Activated CD8-positive, alpha-beta T cell treated with anti-CD3 and anti-CD28 coated beads, Interleukin-2, amount 10 ng/mL, durations not matched to agents 7 days and 5 days (primary cell): ENCODE data around the gene CUEDC1. TPM values are rescaled to one million over a fixed set of nuclear protein-coding genes. Genes with fewer than 3 reads are reported as not detected.

ENCODE experiments used
- ATAC-seq: fragments of 150-1000 bp; cut with Tn5 transposase; one replicate; pipeline ENCODE4 v1.10.0; 2021; ENCODE audit warnings: moderate library complexity
- CTCF ChIA-PET: fragments of 350-600 bp; sonication (Branson Sonifier 250); formaldehyde crosslinking; loops from one replicate; lab custom pipeline; 2021; ENCODE audit warnings: antibody characterized with exemption; lab: Charles Lee
- POLR2A ChIA-PET: fragments of 350-600 bp; sonication (Branson Sonifier 250); formaldehyde crosslinking; loops from one replicate; lab custom pipeline; 2021; ENCODE audit warnings: antibody characterized with exemption; lab: Charles Lee
- DNase-seq: peaks from one replicate; pipeline ENCODE4 v3.0.0-alpha.2; 2020
- H3K27ac Mint-ChIP-seq: one replicate; pipeline ENCODE4 v1.8.0; 2021; ENCODE audit warnings: mild to moderate bottlenecking, mixed read lengths
- H3K27me3 Mint-ChIP-seq: one replicate; pipeline ENCODE4 v1.8.0; 2021; ENCODE audit warnings: low read depth, mixed read lengths
- H3K36me3 Mint-ChIP-seq: one replicate; pipeline ENCODE4 v1.8.0; 2021; ENCODE audit warnings: low read depth, mixed read lengths
- H3K4me1 Mint-ChIP-seq: one replicate; pipeline ENCODE4 v1.8.0; 2021; ENCODE audit warnings: low read depth, mixed read lengths
- H3K4me3 Mint-ChIP-seq: one replicate; pipeline ENCODE4 v1.8.0; 2021; ENCODE audit warnings: mild to moderate bottlenecking, mixed read lengths
- H3K9me3 Mint-ChIP-seq: one replicate; pipeline ENCODE4 v1.8.0; 2022; ENCODE audit warnings: mixed read lengths; ENCODE audit not compliant: insufficient read depth
- total RNA-seq, 2 experiments: library from RNA; stranded (reverse); gene quantifications; one replicate each; pipeline ENCODE4 v1.2.3, GENCODE V29; 2021

Gene CUEDC1
- total RNA-seq, 2 experiments from 2014 or later: 0.18 TPM; not detected in 1

GRCh38 chr17:57888311-57889216 lies 66.6 kb downstream of the CUEDC1 start:
- Mint-ChIP-seq H3K4me3 (no peak overlapping the region), H3K27me3 (peaks cover 4% of the 10 kb centered on the region), H3K4me1 (peaks cover 10% of the 10 kb centered on the region), H3K9me3 (no peaks in the 10 kb centered on the region), H3K36me3 (no peaks in the 10 kb centered on the region), H3K27ac (no peak overlapping the region)
- DNase-seq: no peak
- no peak for ATAC-seq
- CTCF ChIA-PET: no interaction called here
- POLR2A ChIA-PET: no interaction called here

- POLR2A ChIA-PET: interaction anchor here (0.6 kb wide), 1 partner anchor 114 kb away, joined by 3 read pairs; no protein-coding TSS in a partner anchor
- H3K4me3 Mint-ChIP-seq: no peak overlapping the region
- peaks cover 8% of the 10 kb centered on the region for H3K27me3 Mint-ChIP-seq
- DNase-seq: no peak
- no peak overlapping the region for H3K27ac Mint-ChIP-seq
- peaks cover under 1% of the 10 kb centered on the region for H3K4me1 Mint-ChIP-seq
- H3K9me3 Mint-ChIP-seq: no peaks in the 10 kb centered on the region
- CTCF ChIA-PET: interaction anchor here (0.6 kb wide), 1 partner anchor 101 kb away, joined by 3 read pairs; the partner anchor contains the start of gene VEZF1
- H3K36me3 Mint-ChIP-seq: no peaks in the 10 kb centered on the region
- ATAC-seq: no peak
Observed at GRCh38 chr17:57887161-57887560, 68.1 kb downstream of the CUEDC1 start.

- no peaks in the 10 kb centered on the region for H3K4me1 Mint-ChIP-seq
- H3K9me3 Mint-ChIP-seq: no peaks in the 10 kb centered on the region
- ChIA-PET POLR2A (no interaction called here), CTCF (interaction anchor here (0.6 to 0.8 kb wide), 2 partner anchors 56 to 113 kb away, joined by 3 read pairs; no protein-coding TSS in a partner anchor)
- DNase-seq: no peak
- peaks cover 6% of the 10 kb centered on the region for H3K27me3 Mint-ChIP-seq
- no peaks in the 10 kb centered on the region for H3K36me3 Mint-ChIP-seq
- no peak for ATAC-seq
- no peak overlapping the region for H3K4me3 Mint-ChIP-seq
- no peak overlapping the region for H3K27ac Mint-ChIP-seq
Observed at GRCh38 chr17:57886020-57886419, 69.2 kb downstream of the CUEDC1 start.

GRCh38 chr17:57885148-57885915 lies 69.9 kb downstream of the CUEDC1 start:
- DNase-seq (no peak), ATAC-seq (no peak)
- ChIA-PET CTCF (interaction anchor here (0.6 to 0.8 kb wide), 3 partner anchors 54 to 114 kb away, joined by 3 read pairs; no protein-coding TSS in a partner anchor), POLR2A (no interaction called here)
- Mint-ChIP-seq H3K4me3 (no peak overlapping the region), H3K9me3 (no peaks in the 10 kb centered on the region), H3K27ac (no peak overlapping the region), H3K27me3 (peaks cover 6% of the 10 kb centered on the region), H3K4me1 (no peaks in the 10 kb centered on the region), H3K36me3 (no peaks in the 10 kb centered on the region)

GRCh38 chr17:57881783-57882351 lies 73.3 kb downstream of the CUEDC1 start:
- no peaks in the 10 kb centered on the region for H3K36me3 Mint-ChIP-seq
- H3K27ac Mint-ChIP-seq: no peak overlapping the region
- no peak overlapping the region for H3K4me3 Mint-ChIP-seq
- DNase-seq (no peak), ATAC-seq (no peak)
- ChIA-PET CTCF (interaction anchor here (0.7 kb wide), 1 partner anchor 15 kb away, joined by 3 read pairs; no protein-coding TSS in a partner anchor), POLR2A (no interaction called here)
- H3K4me1 Mint-ChIP-seq: peaks cover 2% of the 10 kb centered on the region
- no peaks in the 10 kb centered on the region for H3K9me3 Mint-ChIP-seq
- peaks cover 19% of the 10 kb centered on the region for H3K27me3 Mint-ChIP-seq

GRCh38 chr17:57881143-57881542 lies 74.1 kb downstream of the CUEDC1 start:
- ATAC-seq: no peak
- Mint-ChIP-seq H3K9me3 (no peaks in the 10 kb centered on the region), H3K4me1 (peaks cover 9% of the 10 kb centered on the region), H3K27ac (no peak overlapping the region), H3K4me3 (no peak overlapping the region), H3K27me3 (peaks cover 21% of the 10 kb centered on the region), H3K36me3 (no peaks in the 10 kb centered on the region)
- ChIA-PET CTCF (interaction anchor here (0.7 kb wide), 1 partner anchor 11 kb away, joined by 3 read pairs; no protein-coding TSS in a partner anchor), POLR2A (no interaction called here)
- no peak for DNase-seq

- DNase-seq: no peak
- no peaks in the 10 kb centered on the region for H3K9me3 Mint-ChIP-seq
- peaks cover 12% of the 10 kb centered on the region for H3K4me1 Mint-ChIP-seq
- ATAC-seq: peak; percentile 63
- H3K4me3 Mint-ChIP-seq: no peak overlapping the region
- ChIA-PET CTCF (no interaction called here), POLR2A (no interaction called here)
- H3K27me3 Mint-ChIP-seq: peaks cover 25% of the 10 kb centered on the region
- no peak overlapping the region for H3K27ac Mint-ChIP-seq
- H3K36me3 Mint-ChIP-seq: no peaks in the 10 kb centered on the region
Observed at GRCh38 chr17:57880086-57880456, 75.1 kb downstream of the CUEDC1 start.

GRCh38 chr17:57879437-57880085 lies 75.7 kb downstream of the CUEDC1 start:
- Mint-ChIP-seq H3K9me3 (no peaks in the 10 kb centered on the region), H3K4me3 (no peak overlapping the region), H3K36me3 (no peaks in the 10 kb centered on the region), H3K27ac (no peak overlapping the region), H3K27me3 (peaks cover 25% of the 10 kb centered on the region), H3K4me1 (peaks cover 12% of the 10 kb centered on the region)
- no peak for DNase-seq
- POLR2A ChIA-PET: no interaction called here
- no peak for ATAC-seq
- CTCF ChIA-PET: interaction anchor here (0.7 to 1.9 kb wide), 2 partner anchors 45 to 120 kb away, joined by 3 to 4 read pairs; no protein-coding TSS in a partner anchor

GRCh38 chr17:57877803-57878377 lies 77.3 kb downstream of the CUEDC1 start:
- no peaks in the 10 kb centered on the region for H3K9me3 Mint-ChIP-seq
- DNase-seq (no peak), ATAC-seq (no peak)
- no peak overlapping the region for H3K4me3 Mint-ChIP-seq
- H3K4me1 Mint-ChIP-seq: peaks cover 27% of the 10 kb centered on the region
- H3K36me3 Mint-ChIP-seq: no peaks in the 10 kb centered on the region
- no peak overlapping the region for H3K27ac Mint-ChIP-seq
- POLR2A ChIA-PET: interaction anchor here (1.0 kb wide), 1 partner anchor 27 kb away, joined by 3 read pairs; no protein-coding TSS in a partner anchor
- CTCF ChIA-PET: interaction anchor here (0.7 to 1.9 kb wide), 4 partner anchors 15 to 122 kb away, joined by 3 to 4 read pairs (median 4); no protein-coding TSS in a partner anchor
- peaks cover 33% of the 10 kb centered on the region for H3K27me3 Mint-ChIP-seq

- Mint-ChIP-seq H3K36me3 (no peaks in the 10 kb centered on the region), H3K27me3 (peaks cover 37% of the 10 kb centered on the region)
- POLR2A ChIA-PET: no interaction called here
Observed at GRCh38 chr17:57876866-57877237, 78.4 kb downstream of the CUEDC1 start.

More at GRCh38 chr17:57876866-57877237, 78.4 kb downstream of the CUEDC1 start:
- peaks cover 30% of the 10 kb centered on the region for H3K4me1 Mint-ChIP-seq
- no peak overlapping the region for H3K4me3 Mint-ChIP-seq
- ATAC-seq (no peak), DNase-seq (no peak)
- CTCF ChIA-PET: interaction anchor here (1.0 to 1.2 kb wide), 2 partner anchors 16 to 122 kb away, joined by 3 read pairs; no protein-coding TSS in a partner anchor
- no peak overlapping the region for H3K27ac Mint-ChIP-seq
- H3K9me3 Mint-ChIP-seq: no peaks in the 10 kb centered on the region
